ENCODE results near the gene KRT20.

GRCh38 chr17:40906613-40907012, 21.6 kb upstream of the KRT20 start:
- TF ChIP-seq SUZ12 (IDR thresholded peaks at IDR 0.05; ENCODE audit: extremely low read depth, insufficient read depth, insufficient read length) (no peak), YY1 (IDR thresholded peaks at IDR 0.05; ENCODE audit: insufficient read depth, insufficient read length) (no peak)
